NCI-H774 (cell line): ENCODE measurements around the gene PPP1R14B.

Experiments used
- DNase-seq: peaks from one replicate; lab custom pipeline; 2025; lab: John Stamatoyannopoulos, UW

Gene PPP1R14B

GRCh38 chr11:64230985-64231365 lies 15.8 kb downstream of the PPP1R14B start:
- DNase-seq = no peak

DNA sequence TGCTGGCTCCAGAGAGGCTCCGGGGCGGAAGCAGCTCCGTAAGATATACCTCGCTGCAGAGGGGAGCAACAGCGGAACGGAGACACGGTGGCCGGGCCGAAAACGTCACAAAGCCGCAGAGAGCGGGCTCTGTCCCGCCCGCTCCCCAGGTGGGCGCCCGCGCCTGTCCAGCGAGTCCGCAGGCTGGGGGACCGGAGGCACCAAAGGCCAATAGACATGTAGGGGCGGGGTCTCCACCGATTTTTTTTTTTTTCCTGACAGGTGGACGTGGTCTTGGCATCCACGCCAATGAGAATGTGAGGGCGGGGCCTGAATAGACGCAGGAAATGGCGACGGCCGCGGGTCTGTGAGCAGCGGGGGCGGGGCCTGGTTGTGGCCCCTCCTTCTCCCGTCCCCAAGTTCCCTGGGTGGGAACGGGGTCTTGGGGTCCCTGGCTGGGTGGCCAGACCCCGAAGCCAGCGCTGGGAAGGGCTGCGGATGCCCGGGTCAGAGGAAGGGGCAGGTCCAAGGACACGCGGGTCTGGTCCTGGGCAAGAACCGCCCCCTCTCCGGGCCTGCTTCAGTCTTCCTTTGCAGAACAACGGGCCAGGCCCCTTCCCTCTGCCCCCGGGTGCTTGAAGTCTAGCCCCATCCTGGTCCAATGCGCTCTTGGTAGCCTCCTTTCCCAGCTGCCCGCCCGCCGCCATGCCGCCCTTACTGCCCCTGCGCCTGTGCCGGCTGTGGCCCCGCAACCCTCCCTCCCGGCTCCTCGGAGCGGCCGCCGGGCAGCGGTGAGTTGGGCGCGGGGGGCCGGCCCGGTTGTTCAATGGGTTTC lies 16.4 kb downstream of the PPP1R14B start, which contains the start of gene DNAJC4:
TSS of gene DNAJC4 (plus strand) at position 378 of the 814 bp plus-strand sequence. CDS start at position 685, 307 bp downstream.
- DNase-seq = peak; percentile 97

DNA sequence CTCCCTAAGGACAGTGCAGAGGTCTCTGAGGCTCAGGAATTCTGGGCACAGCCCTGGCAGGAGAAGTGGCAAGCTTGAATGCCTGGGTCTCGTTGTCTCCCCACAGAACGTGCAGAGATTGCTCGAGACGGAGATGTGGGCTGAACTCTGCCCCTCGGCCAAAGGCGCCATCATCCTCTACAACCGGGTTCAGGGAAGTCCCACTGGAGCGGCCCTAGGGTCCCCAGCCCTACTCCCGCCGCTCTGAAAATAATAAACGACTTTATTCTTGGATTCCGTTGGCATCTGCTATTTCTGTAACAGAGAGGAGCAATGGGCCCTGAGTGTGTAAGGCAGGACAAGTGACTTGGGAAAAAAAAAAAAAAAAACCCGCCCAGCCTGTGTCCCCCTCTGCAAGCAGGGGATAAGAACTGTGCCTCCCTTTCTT lies 17.0 kb downstream of the PPP1R14B start:
- DNase-seq = no peak

GRCh38 chr11:64229090-64229743 lies 17.5 kb downstream of the PPP1R14B start:
- no peak for DNase-seq

GRCh38 chr11:64227405-64227956 lies 19.3 kb downstream of the PPP1R14B start:
- no peak for DNase-seq

GRCh38 chr11:64226507-64227051 lies 20.2 kb downstream of the PPP1R14B start:
- DNase-seq = peak; percentile 73

GRCh38 chr11:64225608-64226506 lies 20.9 kb downstream of the PPP1R14B start, which contains the start of the genes NUDT22 and TRPT1:
Gene NUDT22 (plus strand): TSS chr11:64226274. CDS start chr11:64226653, 379 bp downstream.
Gene TRPT1 (minus strand): TSS chr11:64226186. CDS start chr11:64225860, 326 bp downstream.
- peak; percentile 82 for DNase-seq

DNA sequence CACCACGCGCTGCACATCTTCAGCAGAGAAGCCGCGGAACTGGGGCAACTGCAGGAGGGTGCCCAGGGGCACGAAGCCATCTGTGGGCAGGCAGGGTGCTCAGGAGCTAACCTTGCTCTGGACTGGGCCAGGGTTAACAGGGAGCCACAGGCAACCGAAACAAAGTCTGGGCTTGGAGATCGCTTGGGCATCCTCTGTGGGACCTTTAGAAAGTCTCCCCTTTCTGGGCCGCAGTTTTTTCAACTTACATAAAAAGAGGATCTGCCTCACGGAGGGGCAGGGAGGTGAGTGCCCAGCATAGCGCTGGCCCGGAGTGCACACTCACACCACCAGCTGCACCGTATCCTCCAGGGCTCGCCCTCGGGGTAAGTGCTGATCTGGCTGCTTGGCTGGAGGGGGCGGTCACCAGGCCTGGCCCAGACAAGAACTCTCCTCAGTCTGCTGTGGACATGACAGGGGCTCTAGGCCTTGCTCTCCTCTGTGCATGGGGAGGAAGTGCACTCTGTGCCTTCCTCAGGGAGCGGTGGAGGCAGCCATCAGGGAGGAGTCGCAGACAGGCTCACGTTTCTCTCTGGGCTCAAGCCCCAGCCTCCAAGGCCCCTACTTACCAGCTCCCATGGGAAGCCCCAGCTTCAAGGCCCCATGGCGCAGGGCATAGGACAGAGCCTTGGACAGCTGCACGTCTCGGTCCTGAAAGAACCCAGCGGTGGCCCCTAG lies 21.7 kb downstream of the PPP1R14B start:
- DNase-seq = no peak

DNA sequence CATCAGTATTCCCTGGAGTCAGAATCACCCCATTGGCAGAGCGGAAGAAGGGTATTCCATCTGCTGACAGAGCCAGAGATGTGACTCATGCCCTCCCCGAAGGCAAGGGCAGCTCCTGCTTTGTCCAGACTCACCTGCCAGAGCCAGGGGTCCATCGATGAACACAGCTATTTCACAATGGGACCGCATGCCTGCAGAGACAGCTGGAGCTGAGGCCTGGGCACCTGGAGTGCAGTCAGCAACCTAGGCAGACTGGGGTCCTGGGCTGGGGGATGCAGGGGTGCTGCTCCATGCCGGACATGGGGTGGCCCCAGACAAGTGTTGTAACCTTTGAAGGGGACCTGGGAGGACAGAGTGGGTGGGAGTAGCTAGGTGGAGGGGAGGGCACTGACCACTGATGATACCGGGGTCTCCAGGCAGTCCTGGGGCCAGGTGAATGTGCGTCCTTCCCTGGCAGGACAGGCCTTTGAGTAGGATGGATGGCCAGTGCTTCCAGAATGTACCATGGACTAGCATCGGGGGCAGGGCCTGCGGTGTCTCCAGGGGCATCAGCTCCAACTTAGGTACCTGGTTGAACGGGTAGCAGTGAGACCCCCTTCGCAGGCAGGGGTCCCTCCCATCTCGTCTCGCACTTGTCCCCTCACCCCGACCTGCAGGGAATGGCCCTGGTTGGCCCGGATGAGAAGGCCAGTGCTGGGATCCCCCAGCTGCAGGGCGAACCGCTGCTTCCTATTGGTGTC lies 22.4 kb downstream of the PPP1R14B start:
- DNase-seq = no peak

DNA sequence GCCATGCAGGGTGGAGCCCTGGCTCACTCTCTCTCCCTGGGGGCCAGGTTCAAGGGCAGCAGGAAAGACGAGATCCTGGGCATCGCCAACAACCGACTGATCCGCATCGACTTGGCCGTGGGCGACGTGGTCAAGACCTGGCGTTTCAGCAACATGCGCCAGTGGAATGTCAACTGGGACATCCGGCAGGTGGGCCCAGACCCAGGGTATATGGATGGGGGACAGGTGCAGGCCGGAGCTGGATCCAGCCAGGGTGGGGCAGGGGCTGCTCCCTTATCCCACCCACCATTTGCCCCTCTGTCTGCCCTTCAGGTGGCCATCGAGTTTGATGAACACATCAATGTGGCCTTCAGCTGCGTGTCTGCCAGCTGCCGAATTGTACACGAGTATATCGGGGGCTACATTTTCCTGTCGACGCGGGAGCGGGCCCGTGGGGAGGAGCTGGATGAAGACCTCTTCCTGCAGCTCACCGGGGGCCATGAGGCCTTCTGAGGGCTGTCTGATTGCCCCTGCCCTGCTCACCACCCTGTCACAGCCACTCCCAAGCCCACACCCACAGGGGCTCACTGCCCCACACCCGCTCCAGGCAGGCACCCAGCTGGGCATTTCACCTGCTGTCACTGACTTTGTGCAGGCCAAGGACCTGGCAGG lies 23.6 kb downstream of the PPP1R14B start:
- no peak for DNase-seq

GRCh38 chr11:64222651-64223000 lies 24.1 kb downstream of the PPP1R14B start:
- DNase-seq = no peak

- no peak for DNase-seq
Observed at GRCh38 chr11:64220798-64221197, 25.9 kb downstream of the PPP1R14B start.

DNA sequence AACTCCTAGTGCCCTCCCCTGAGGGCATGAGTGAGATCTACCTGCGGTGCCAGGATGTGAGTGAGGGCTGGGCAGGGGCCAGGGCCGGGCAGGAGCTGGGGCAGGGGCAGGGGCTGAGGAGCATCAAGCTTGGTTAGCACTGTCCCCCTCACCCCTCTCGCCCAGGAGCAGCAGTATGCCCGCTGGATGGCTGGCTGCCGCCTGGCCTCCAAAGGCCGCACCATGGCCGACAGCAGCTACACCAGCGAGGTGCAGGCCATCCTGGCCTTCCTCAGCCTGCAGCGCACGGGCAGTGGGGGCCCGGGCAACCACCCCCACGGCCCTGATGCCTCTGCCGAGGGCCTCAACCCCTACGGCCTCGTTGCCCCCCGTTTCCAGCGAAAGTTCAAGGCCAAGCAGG lies 26.5 kb downstream of the PPP1R14B start:
- DNase-seq = no peak

DNA sequence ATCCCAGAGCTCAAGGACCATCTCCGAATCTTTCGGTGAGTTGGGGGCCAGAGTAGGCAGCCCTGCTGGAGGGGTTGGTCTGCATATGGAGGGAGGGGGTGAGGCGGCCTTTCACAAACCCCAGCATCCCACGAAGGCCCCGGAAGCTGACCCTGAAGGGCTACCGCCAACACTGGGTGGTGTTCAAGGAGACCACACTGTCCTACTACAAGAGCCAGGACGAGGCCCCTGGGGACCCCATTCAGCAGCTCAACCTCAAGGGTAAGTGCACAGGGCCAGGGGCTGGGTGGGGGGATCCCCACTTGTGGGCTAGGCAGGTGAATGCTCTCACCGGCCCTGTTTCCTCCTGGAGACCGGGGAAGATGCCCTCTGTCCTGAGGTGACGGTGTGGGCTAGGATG lies 27.0 kb downstream of the PPP1R14B start:
- no peak for DNase-seq

GRCh38 chr11:64219354-64219684 lies 27.4 kb downstream of the PPP1R14B start:
- no peak for DNase-seq

GRCh38 chr11:64218628-64219353 lies 28.0 kb downstream of the PPP1R14B start:
- no peak for DNase-seq

DNA sequence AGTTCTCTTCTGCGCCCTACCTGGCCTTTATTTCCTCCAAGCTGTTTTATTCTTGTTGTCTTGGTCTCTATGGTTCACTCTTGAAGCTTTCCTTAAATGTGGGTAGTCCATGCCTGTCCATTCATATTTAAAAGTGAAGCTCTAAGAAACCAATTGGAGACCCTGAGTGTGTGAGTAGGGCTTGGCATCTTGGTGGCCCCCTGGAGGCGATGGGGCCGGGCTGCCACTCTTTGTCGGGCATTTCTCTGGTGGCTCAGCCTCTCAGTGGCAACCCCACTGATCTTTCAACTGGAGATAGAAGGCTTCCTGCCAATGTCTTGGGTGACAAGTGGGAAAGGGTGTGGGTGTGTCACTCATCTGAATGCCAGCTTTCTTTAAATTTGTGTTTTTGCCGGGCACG lies 29.9 kb downstream of the PPP1R14B start:
- no peak for DNase-seq

DNA sequence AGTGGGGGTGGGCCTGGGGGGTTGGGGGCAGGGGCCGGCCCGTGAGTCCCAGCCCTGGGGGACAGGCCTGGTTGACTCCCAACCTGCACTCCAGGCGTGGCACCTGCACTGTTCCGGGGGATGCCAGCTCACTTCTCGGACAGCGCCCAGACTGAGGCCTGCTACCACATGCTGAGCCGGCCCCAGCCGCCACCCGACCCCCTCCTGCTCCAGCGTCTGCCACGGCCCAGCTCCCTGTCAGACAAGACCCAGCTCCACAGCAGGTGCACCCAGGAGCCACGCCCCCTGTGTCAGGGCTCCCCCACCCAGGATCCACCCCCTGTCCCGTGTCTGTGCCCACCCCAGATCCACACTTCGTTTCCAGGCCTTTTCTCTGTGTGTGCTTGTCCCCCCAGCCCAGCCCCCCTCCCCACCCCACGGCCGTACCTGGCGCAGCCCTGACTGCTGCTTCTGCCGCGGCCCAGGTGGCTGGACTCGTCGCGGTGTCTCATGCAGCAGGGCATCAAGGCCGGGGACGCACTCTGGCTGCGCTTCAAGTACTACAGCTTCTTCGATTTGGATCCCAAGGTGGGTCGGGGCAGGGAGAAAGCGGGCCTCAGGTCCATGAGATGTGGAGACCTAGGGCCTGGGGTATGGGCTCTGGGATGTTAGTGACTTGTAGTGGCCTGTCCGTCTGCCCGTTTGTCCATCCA lies 35.4 kb downstream of the PPP1R14B start:
- no peak for DNase-seq
